ENCODE results near the gene RAET1G.

The RAET1G gene

DNA sequence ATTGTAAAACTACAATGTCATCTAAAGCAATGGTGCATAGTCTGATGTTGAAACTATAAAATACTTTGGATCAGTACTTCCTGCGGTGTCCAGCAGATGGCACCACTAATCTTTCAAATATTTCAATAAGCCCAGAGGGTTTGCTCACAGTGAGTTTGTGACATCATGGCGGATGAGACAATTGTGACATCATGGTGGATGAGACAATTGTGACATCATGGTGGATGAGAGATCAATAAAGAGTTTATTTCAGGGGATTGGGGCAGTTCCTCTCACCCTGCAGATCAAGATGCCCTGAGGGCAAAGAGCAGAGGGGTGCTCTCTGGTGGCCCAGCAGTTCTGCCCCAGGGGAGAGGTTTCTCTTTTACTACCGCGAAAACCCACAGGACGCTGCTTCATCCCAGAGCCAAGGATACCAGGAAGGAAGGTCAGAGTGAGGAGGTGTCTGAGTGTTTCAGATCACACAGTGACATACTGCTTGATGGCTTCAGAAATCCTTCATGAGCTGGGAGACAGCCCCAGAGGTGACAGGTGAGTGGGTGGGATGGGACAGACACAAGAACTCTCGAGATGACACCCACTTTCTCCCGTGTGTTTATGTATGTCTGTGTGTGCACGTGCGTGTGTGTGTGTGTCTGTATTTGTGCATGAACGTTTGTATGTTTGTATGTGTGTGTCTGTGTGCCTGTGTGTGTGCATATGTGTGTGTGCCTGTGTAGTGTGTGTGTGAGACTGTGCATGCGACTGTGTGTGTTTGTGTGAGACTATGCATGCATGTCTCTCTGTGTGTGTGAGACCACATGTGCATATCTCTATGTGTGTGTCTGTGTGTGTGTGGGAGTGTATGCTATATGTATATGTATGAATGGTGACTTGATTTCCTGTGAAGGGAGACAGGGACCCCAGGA, 11.6 kb upstream of the RAET1G start:
- Histone ChIP-seq H3K9ac (ENCODE audit: low read depth, low read length, poor library complexity) (no peak overlapping the region), H3K4me1 (ENCODE audit: control insufficient read depth in 2 of 2, insufficient read depth in 1 of 2, low read depth in 1 of 2, low read length in 2 of 2) (peaks cover 3 to 5% of the 10 kb centered on the region in 2 donors), H2BK15ac (ENCODE audit: low read length) (no peak overlapping the region), H4K8ac (ENCODE audit: low read depth, low read length) (no peak overlapping the region), H3K4me2 (ENCODE audit: insufficient read depth, low read length, poor library complexity, severe bottlenecking) (no peak overlapping the region), H3K18ac (ENCODE audit: low read length) (no peak overlapping the region), H3K79me1 (ENCODE audit: low read depth, low read length) (no peaks in the 10 kb centered on the region), H2BK5ac (ENCODE audit: low read length) (no peak overlapping the region), H2BK120ac (ENCODE audit: low read depth, low read length) (no peak overlapping the region), H2AK5ac (ENCODE audit: low read depth, low read length) (no peak overlapping the region), H3K4ac (ENCODE audit: low read length) (no peak overlapping the region), H2AFZ (ENCODE audit: low read length) (no peak overlapping the region), H3K14ac (ENCODE audit: low read length) (no peak overlapping the region), H3K23ac (ENCODE audit: low read depth, low read length, poor library complexity) (no peak overlapping the region), H2BK12ac (ENCODE audit: low read length) (no peak overlapping the region), H4K91ac (ENCODE audit: low read depth, low read length, poor library complexity) (no peak overlapping the region), H3K27me3 (ENCODE audit: control insufficient read depth in 3 of 3, insufficient read depth in 3 of 3, low read depth in 1 of 3, low read length in 3 of 3) (peaks cover 16 to 77% (median 51%) of the 10 kb centered on the region in 3 experiments), H3K36me3 (replicated peaks in 1 of 2; ENCODE audit: control insufficient read depth in 2 of 2, insufficient read depth in 2 of 2, low read length in 2 of 2) (no peaks in the 10 kb centered on the region), H3K4me3 (ENCODE audit: low read length in 2 of 2) (peak overlapping the region in 1 of 2 donors; percentile 27), H3K27ac (replicated peaks; ENCODE audit: low read length) (no peak overlapping the region), H3K9me3 (replicated peaks in 1 of 2; ENCODE audit: control insufficient read depth in 2 of 2, insufficient read depth in 1 of 2, low read depth in 1 of 2, low read length in 2 of 2) (peaks cover 0 to 2% of the 10 kb centered on the region in 2 donors)
- DNase-seq (ENCODE audit: low spot score) = peak; percentile 61
- no CpG with 5 or more reads among the region's 11 CpGs for WGBS, 2 donors (ENCODE audit: extremely low coverage in 2 of 2, insufficient read length in 2 of 2, insufficient replicate concordance in 1 of 2)

DNA sequence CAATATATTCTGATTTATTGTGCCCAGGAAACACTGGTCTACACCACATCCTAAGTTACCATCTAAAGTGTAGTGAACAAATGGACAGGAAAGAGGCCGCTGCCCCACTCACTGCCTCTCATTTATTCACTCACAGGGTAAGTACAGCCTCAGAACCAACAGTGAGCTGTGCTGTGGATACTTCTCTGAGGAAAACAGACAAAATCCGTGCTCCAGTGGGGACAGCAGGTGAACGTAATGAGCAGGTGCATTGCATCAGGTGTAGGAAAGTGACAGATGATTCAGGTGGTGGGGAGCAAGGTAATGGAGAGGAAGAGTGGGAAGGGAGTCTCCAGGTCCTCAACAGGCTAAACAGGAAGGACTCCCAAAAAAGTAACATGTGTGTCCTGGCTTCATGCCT, 10.5 kb upstream of the RAET1G start:
- H3K14ac ChIP-seq (ENCODE audit: low read length) = no peak overlapping the region
- no peak overlapping the region for H3K23ac ChIP-seq (ENCODE audit: low read depth, low read length, poor library complexity)
- H3K18ac ChIP-seq (ENCODE audit: low read length) = no peak overlapping the region
- no peak overlapping the region for H3K27ac ChIP-seq (replicated peaks; ENCODE audit: low read length)
- peaks cover 2% of the 10 kb centered on the region in 2 donors for H3K4me1 ChIP-seq (ENCODE audit: control insufficient read depth in 2 of 2, insufficient read depth in 1 of 2, low read depth in 1 of 2, low read length in 2 of 2)
- H3K9me3 ChIP-seq (replicated peaks in 1 of 2; ENCODE audit: control insufficient read depth in 2 of 2, insufficient read depth in 1 of 2, low read depth in 1 of 2, low read length in 2 of 2) = peaks cover 0 to 2% of the 10 kb centered on the region in 2 donors
- H3K36me3 ChIP-seq (replicated peaks in 1 of 2; ENCODE audit: control insufficient read depth in 2 of 2, insufficient read depth in 2 of 2, low read length in 2 of 2) = no peaks in the 10 kb centered on the region
- H2AFZ ChIP-seq (ENCODE audit: low read length) = no peak overlapping the region
- H3K4me3 ChIP-seq (ENCODE audit: low read length in 2 of 2) = peak overlapping the region in 1 of 2 donors; percentile 43
- H4K8ac ChIP-seq (ENCODE audit: low read depth, low read length) = no peak overlapping the region
- peaks cover 11 to 73% (median 44%) of the 10 kb centered on the region in 3 experiments for H3K27me3 ChIP-seq (ENCODE audit: control insufficient read depth in 3 of 3, insufficient read depth in 3 of 3, low read depth in 1 of 3, low read length in 3 of 3)
- H2BK120ac ChIP-seq (ENCODE audit: low read depth, low read length) = no peak overlapping the region
- no peak overlapping the region for H2BK5ac ChIP-seq (ENCODE audit: low read length)
- WGBS, 2 donors (ENCODE audit: extremely low coverage in 2 of 2, insufficient read length in 2 of 2, insufficient replicate concordance in 1 of 2) = no CpG with 5 or more reads among the region's 3 CpGs
- H4K91ac ChIP-seq (ENCODE audit: low read depth, low read length, poor library complexity) = no peak overlapping the region
- no peak overlapping the region for H2AK5ac ChIP-seq (ENCODE audit: low read depth, low read length)
- H2BK15ac ChIP-seq (ENCODE audit: low read length) = no peak overlapping the region
- no peak overlapping the region for H3K4me2 ChIP-seq (ENCODE audit: insufficient read depth, low read length, poor library complexity, severe bottlenecking)
- no peaks in the 10 kb centered on the region for H3K79me1 ChIP-seq (ENCODE audit: low read depth, low read length)
- H3K4ac ChIP-seq (ENCODE audit: low read length) = no peak overlapping the region
- DNase-seq (ENCODE audit: low spot score) = no peak
- H3K9ac ChIP-seq (ENCODE audit: low read depth, low read length, poor library complexity) = no peak overlapping the region
- no peak overlapping the region for H2BK12ac ChIP-seq (ENCODE audit: low read length)

DNA sequence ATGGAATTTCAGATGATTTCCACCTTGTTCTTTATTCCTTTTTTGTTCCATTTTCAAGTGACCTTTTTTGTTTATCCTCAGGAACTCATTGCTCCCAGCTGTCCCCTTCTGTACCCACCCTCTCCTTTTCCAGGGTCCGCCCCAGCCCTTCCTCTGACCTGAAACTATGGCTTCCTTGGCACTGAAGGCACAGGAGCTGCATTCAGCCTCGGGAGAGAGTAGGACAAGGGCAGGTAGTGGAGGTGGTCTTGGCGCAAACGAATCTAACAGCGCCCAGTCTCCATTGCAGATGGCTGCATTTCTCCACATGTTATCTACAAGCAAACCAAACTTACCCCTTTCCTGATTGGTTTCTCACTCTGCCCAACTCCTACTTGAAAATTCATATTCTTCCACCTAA, 10.1 kb upstream of the RAET1G start:
- Histone ChIP-seq H2BK15ac (ENCODE audit: low read length) (no peak overlapping the region), H2BK12ac (ENCODE audit: low read length) (no peak overlapping the region), H3K27me3 (ENCODE audit: control insufficient read depth in 3 of 3, insufficient read depth in 3 of 3, low read depth in 1 of 3, low read length in 3 of 3) (peaks cover 7 to 68% (median 40%) of the 10 kb centered on the region in 3 experiments), H3K79me1 (ENCODE audit: low read depth, low read length) (no peaks in the 10 kb centered on the region), H4K8ac (ENCODE audit: low read depth, low read length) (no peak overlapping the region), H2AK5ac (ENCODE audit: low read depth, low read length) (no peak overlapping the region), H4K91ac (ENCODE audit: low read depth, low read length, poor library complexity) (no peak overlapping the region), H3K36me3 (replicated peaks in 1 of 2; ENCODE audit: control insufficient read depth in 2 of 2, insufficient read depth in 2 of 2, low read length in 2 of 2) (no peaks in the 10 kb centered on the region), H3K14ac (ENCODE audit: low read length) (no peak overlapping the region), H2BK120ac (ENCODE audit: low read depth, low read length) (no peak overlapping the region), H3K9me3 (replicated peaks in 1 of 2; ENCODE audit: control insufficient read depth in 2 of 2, insufficient read depth in 1 of 2, low read depth in 1 of 2, low read length in 2 of 2) (peaks cover 0 to 2% of the 10 kb centered on the region in 2 donors), H3K9ac (ENCODE audit: low read depth, low read length, poor library complexity) (no peak overlapping the region), H3K4ac (ENCODE audit: low read length) (no peak overlapping the region), H3K27ac (replicated peaks; ENCODE audit: low read length) (no peak overlapping the region), H3K4me3 (ENCODE audit: low read length in 2 of 2) (no peak overlapping the region), H3K4me1 (ENCODE audit: control insufficient read depth in 2 of 2, insufficient read depth in 1 of 2, low read depth in 1 of 2, low read length in 2 of 2) (no peaks in the 10 kb centered on the region), H3K23ac (ENCODE audit: low read depth, low read length, poor library complexity) (no peak overlapping the region), H3K4me2 (ENCODE audit: insufficient read depth, low read length, poor library complexity, severe bottlenecking) (no peak overlapping the region), H3K18ac (ENCODE audit: low read length) (no peak overlapping the region), H2BK5ac (ENCODE audit: low read length) (no peak overlapping the region), H2AFZ (ENCODE audit: low read length) (no peak overlapping the region)
- WGBS, 2 donors (ENCODE audit: extremely low coverage in 2 of 2, insufficient read length in 2 of 2, insufficient replicate concordance in 1 of 2) = no CpG with 5 or more reads among the region's 5 CpGs
- DNase-seq (ENCODE audit: low spot score) = no peak

DNA sequence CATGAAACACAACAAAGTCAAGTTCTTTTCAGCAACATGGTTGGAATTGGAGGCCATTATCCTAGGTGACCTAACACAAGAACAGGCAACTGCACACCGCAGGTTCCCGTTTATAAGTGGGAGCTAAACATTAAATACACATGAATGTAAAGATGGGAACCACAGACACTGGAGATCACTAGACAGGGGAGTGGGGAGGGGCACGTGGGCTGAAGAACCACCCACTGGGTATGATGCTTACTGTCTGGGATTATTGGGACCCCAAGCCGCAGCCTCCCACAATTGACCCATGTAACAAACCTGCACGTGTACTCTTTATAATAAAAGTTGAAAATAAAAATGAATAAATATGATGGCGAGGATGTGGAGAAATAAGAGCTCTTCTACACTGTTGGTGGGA, 8.6 kb upstream of the RAET1G start:
- Histone ChIP-seq H3K4ac (ENCODE audit: low read length) (no peak overlapping the region), H2BK15ac (ENCODE audit: low read length) (no peak overlapping the region), H3K18ac (ENCODE audit: low read length) (no peak overlapping the region), H3K9ac (ENCODE audit: low read depth, low read length, poor library complexity) (no peak overlapping the region), H2BK12ac (ENCODE audit: low read length) (no peak overlapping the region), H4K91ac (ENCODE audit: low read depth, low read length, poor library complexity) (no peak overlapping the region), H2BK5ac (ENCODE audit: low read length) (no peak overlapping the region), H2AK5ac (ENCODE audit: low read depth, low read length) (no peak overlapping the region), H3K27me3 (ENCODE audit: control insufficient read depth in 3 of 3, insufficient read depth in 3 of 3, low read depth in 1 of 3, low read length in 3 of 3) (peaks cover 0 to 55% (median 30%) of the 10 kb centered on the region in 3 experiments), H3K27ac (replicated peaks; ENCODE audit: low read length) (no peak overlapping the region), H3K4me3 (ENCODE audit: low read length in 2 of 2) (no peak overlapping the region), H3K36me3 (replicated peaks in 1 of 2; ENCODE audit: control insufficient read depth in 2 of 2, insufficient read depth in 2 of 2, low read length in 2 of 2) (no peaks in the 10 kb centered on the region), H3K79me1 (ENCODE audit: low read depth, low read length) (no peaks in the 10 kb centered on the region), H2AFZ (ENCODE audit: low read length) (no peak overlapping the region), H3K4me2 (ENCODE audit: insufficient read depth, low read length, poor library complexity, severe bottlenecking) (no peak overlapping the region), H3K9me3 (replicated peaks in 1 of 2; ENCODE audit: control insufficient read depth in 2 of 2, insufficient read depth in 1 of 2, low read depth in 1 of 2, low read length in 2 of 2) (peaks cover 0 to 2% of the 10 kb centered on the region in 2 donors), H3K23ac (ENCODE audit: low read depth, low read length, poor library complexity) (no peak overlapping the region), H3K4me1 (ENCODE audit: control insufficient read depth in 2 of 2, insufficient read depth in 1 of 2, low read depth in 1 of 2, low read length in 2 of 2) (no peaks in the 10 kb centered on the region), H4K8ac (ENCODE audit: low read depth, low read length) (no peak overlapping the region), H3K14ac (ENCODE audit: low read length) (no peak overlapping the region), H2BK120ac (ENCODE audit: low read depth, low read length) (no peak overlapping the region)
- DNase-seq (ENCODE audit: low spot score) = no peak
- WGBS, 2 donors (ENCODE audit: extremely low coverage in 2 of 2, insufficient read length in 2 of 2, insufficient replicate concordance in 1 of 2) = no CpG with 5 or more reads among the region's 6 CpGs
